Stomach (tissue), 9 donors: ENCODE data around the gene DLL3. TPM values are rescaled to one million over a fixed set of nuclear protein-coding genes. Genes with fewer than 3 reads are reported as not detected.

Experiments used
- DNase-seq, 2 donors: peaks; one replicate each; pipeline versions ENCODE4 v3.0.0 to v3.0.0-alpha.2; 2013 to 2019
- H3K27ac ChIP-seq, 5 donors: fragments of 200-600 bp in 4 of 5; sonication (generic) in 4 of 5; one replicate each; pipeline ENCODE4 v1.5.1; 2013 to 2019; ENCODE audit warnings: mild to moderate bottlenecking in 1 of 5, moderate library complexity in 1 of 5
- H3K27me3 ChIP-seq, 3 donors: fragments of 200-600 bp; sonication (generic); one replicate each; pipeline ENCODE4 v1.5.1; 2017 to 2019; ENCODE audit warnings: mixed run types in 1 of 3
- H3K36me3 ChIP-seq, 4 donors: fragments of 200-600 bp; sonication (generic); 1 replicate in 3 of 4; 2 replicates in 1 of 4; pipeline ENCODE4 v1.5.1; 2016 to 2019
- H3K4me1 ChIP-seq, 4 donors: fragments of 200-600 bp; sonication (generic); one replicate each; pipeline ENCODE4 v1.5.1; 2016 to 2019
- H3K4me3 ChIP-seq, 4 donors: fragments of 200-600 bp; sonication (generic) in 3 of 4; one replicate each; pipeline ENCODE4 v1.5.1; 2016 to 2019; ENCODE audit warnings: mild to moderate bottlenecking in 1 of 4
- H3K9me3 ChIP-seq, 4 donors: fragments of 200-600 bp; sonication (generic); one replicate each; pipeline ENCODE4 v1.5.1; 2016 to 2019
- CTCF ChIP-seq, 7 experiments: fragments of 450-650 bp in 4 of 7; fragments of 200-600 bp in 3 of 7; sonication (generic) in 3 of 7; IDR thresholded peaks; one replicate each; pipeline ENCODE4 v1.5.1; 2016 to 2019; ENCODE audit warnings: antibody characterized with exemption in 7 of 7, control low read depth in 2 of 7, mild to moderate bottlenecking in 1 of 7
- EP300 ChIP-seq: sonication (generic); formaldehyde crosslinking; IDR thresholded peaks from one replicate; pipeline ENCODE4 v1.6.1; 2017; ENCODE audit warnings: antibody characterized with exemption
- POLR2A ChIP-seq, 4 donors: fragments of 450-650 bp; IDR thresholded peaks; one replicate each; pipeline ENCODE4 v1.6.1; 2016; ENCODE audit warnings: antibody characterized with exemption in 4 of 4, control low read depth in 2 of 4, mild to moderate bottlenecking in 1 of 4, moderate library complexity in 1 of 4
- POLR2AphosphoS5 ChIP-seq, 3 donors: sonication (generic); formaldehyde crosslinking; IDR thresholded peaks; one replicate each; pipeline ENCODE4 v1.6.1; 2016; ENCODE audit warnings: antibody characterized with exemption in 3 of 3
- WGBS, 5 donors: extraction: QIAGEN DNeasy Blood & Tissue Kit in 3 of 5; methylation state at CpG; one replicate each; pipeline versions ENCODE4 v1.1.5 to v1.1.7; 2013 to 2018; 5-methylcytosine and 5-hydroxymethylcytosine counted together
- intact Hi-C: fragments of 100-400 bp; cut with DNase I; formaldehyde crosslinking; loops from one replicate; pipeline ENCODE4 v1.15.1; 2023; ENCODE audit warnings: low total_unique reads
- polyA plus RNA-seq, 3 donors: library from polyadenylated mRNA; stranded (reverse); fragments of 200-250 nt; gene quantifications; one replicate each; pipeline ENCODE4 v1.2.3, GENCODE V29; 2013
- total RNA-seq, 5 donors: library from RNA; depleted of rRNA; stranded (reverse); fragments of >200 nt; gene quantifications; one replicate each; pipeline versions ENCODE4 v1.1.0 to v1.2.3, GENCODE V29; 2014 to 2016
- donor health status: healthy with polysubstance abuse.
- donor health status: Bipolar disorder and iron deficiency.
- donor health status: healthy.

The DLL3 gene
- total and polyA plus RNA-seq, 8 donors = 0.08 TPM; not detected in 7

GRCh38 chr19:39553082-39553652, 54.4 kb downstream of the DLL3 start:
- no peak overlapping the region for H3K4me3 ChIP-seq
- H3K4me1 ChIP-seq = peaks cover 0 to 13% (median 3%) of the 10 kb centered on the region in 4 donors
- no peak for DNase-seq
- H3K36me3 ChIP-seq = no peaks in the 10 kb centered on the region
- H3K27me3 ChIP-seq = peaks cover 0 to 12% (median 0%) of the 10 kb centered on the region in 3 donors
- intact Hi-C loops = no loop called here
- no peak for TF ChIP-seq CTCF (IDR thresholded peaks at IDR 0.05)
- TF ChIP-seq POLR2A (IDR thresholded peaks at IDR 0.05) = no peak
- TF ChIP-seq POLR2AphosphoS5 (IDR thresholded peaks at IDR 0.05) = no peak
- TF ChIP-seq EP300 = no peak
- no peaks in the 10 kb centered on the region for H3K9me3 ChIP-seq
- 59 to 72% (median 67%) methylated on average over 6 to 7 of the region's 7 CpGs for WGBS, 5 donors
- no peak overlapping the region for H3K27ac ChIP-seq

GRCh38 chr19:39554701-39555311, 56.1 kb downstream of the DLL3 start:
- 59 to 71% (median 61%) methylated on average over 4 of the region's 4 CpGs for WGBS, 5 donors

DNA sequence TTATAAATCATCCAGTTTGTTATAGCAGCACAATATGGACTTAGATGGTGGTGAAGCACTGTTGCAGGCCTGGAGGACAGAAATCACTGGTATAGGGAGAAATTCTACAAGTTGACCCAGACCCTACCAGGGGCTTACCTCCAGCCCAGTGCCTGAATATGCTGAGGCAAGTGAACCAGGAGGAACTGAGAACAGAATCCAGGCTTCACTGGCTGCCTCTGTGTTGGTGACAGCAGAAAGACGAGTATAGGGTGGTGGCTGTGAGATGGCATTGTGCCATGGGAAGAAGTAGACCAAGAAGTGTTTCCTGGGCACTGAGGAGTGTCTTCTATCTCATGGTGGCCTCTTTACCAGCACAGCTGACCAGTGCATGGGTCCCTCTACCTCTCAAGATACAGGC, 57.1 kb downstream of the DLL3 start:
- Histone ChIP-seq H3K27ac (no peak overlapping the region), H3K36me3 (no peaks in the 10 kb centered on the region), H3K4me3 (no peak overlapping the region), H3K27me3 (peaks cover 0 to 12% (median 0%) of the 10 kb centered on the region in 3 donors), H3K9me3 (no peaks in the 10 kb centered on the region), H3K4me1 (peaks cover 0 to 17% (median 5%) of the 10 kb centered on the region in 4 donors)
- no peak for DNase-seq
- 28 to 48% (median 47%) methylated on average over 1 of the region's 1 CpG for WGBS, 5 donors
- intact Hi-C loops = loop anchor here (5.0 kb wide), 1 partner anchor 116 kb away; no protein-coding TSS in a partner anchor
- TF ChIP-seq CTCF (IDR thresholded peaks at IDR 0.05) (no peak), POLR2AphosphoS5 (IDR thresholded peaks at IDR 0.05) (no peak), POLR2A (IDR thresholded peaks at IDR 0.05) (no peak), EP300 (no peak)

More at GRCh38 chr19:39554701-39555311, 56.1 kb downstream of the DLL3 start:
- no peak for DNase-seq
- TF ChIP-seq EP300 = no peak
- no peak for TF ChIP-seq CTCF (IDR thresholded peaks at IDR 0.05)
- no peak for TF ChIP-seq POLR2A (IDR thresholded peaks at IDR 0.05)
- no peak for TF ChIP-seq POLR2AphosphoS5 (IDR thresholded peaks at IDR 0.05)
- H3K9me3 ChIP-seq = no peaks in the 10 kb centered on the region
- peaks cover 0 to 17% (median 5%) of the 10 kb centered on the region in 4 donors for H3K4me1 ChIP-seq
- intact Hi-C loops = loop anchor here (5.0 kb wide), 1 partner anchor 117 kb away; no protein-coding TSS in a partner anchor
- no peak overlapping the region for H3K4me3 ChIP-seq
- H3K27me3 ChIP-seq = peaks cover 0 to 12% (median 0%) of the 10 kb centered on the region in 3 donors
- no peaks in the 10 kb centered on the region for H3K36me3 ChIP-seq
- H3K27ac ChIP-seq = no peak overlapping the region

Other genes starting within 250 kb of the DLL3 start
- gene IFNL2, start 230.6 kb upstream of the DLL3 start, total RNA-seq = not detected
- not detected for gene IFNL2, start 230.6 kb upstream of the DLL3 start, polyA plus RNA-seq
- not detected for gene IFNL1, start 202.5 kb upstream of the DLL3 start, total RNA-seq
- gene IFNL1, start 202.5 kb upstream of the DLL3 start, polyA plus RNA-seq = not detected
- 1 to 10 TPM in 1 of 5 donors, under 1 TPM in 3, not detected in 1; 0.18 to 2.3 (median 0.29) TPM for gene LRFN1, start 178.1 kb upstream of the DLL3 start, total RNA-seq
- gene LRFN1, start 178.1 kb upstream of the DLL3 start, polyA plus RNA-seq = 1 to 10 TPM in 1 of 3 donors, under 1 TPM in 2; 0.31 to 1.2 (median 0.80) TPM
- gene GMFG, start 162.9 kb upstream of the DLL3 start, total RNA-seq = 10 to 100 TPM in 2 of 5 donors, not detected in 3; 12.9 to 18.2 TPM
- 10 to 100 TPM; 31.6 to 69.8 (median 56.0) TPM for gene GMFG, start 162.9 kb upstream of the DLL3 start, polyA plus RNA-seq
- 100 to 1,000 TPM in 2 of 5 donors, 10 to 100 TPM in 3; 52.1 to 136 (median 63.4) TPM for gene SAMD4B, start 156.5 kb upstream of the DLL3 start, total RNA-seq
- gene SAMD4B, start 156.5 kb upstream of the DLL3 start, polyA plus RNA-seq = 10 to 100 TPM; 49.9 to 76.9 (median 69.0) TPM
- 10 to 100 TPM in 3 of 5 donors, 1 to 10 TPM in 2; 7.0 to 77.2 (median 21.4) TPM for gene PAF1, start 107.8 kb upstream of the DLL3 start, total RNA-seq
- gene PAF1, start 107.8 kb upstream of the DLL3 start, polyA plus RNA-seq = 10 to 100 TPM; 31.7 to 49.0 (median 32.2) TPM
- 10 to 100 TPM in 4 of 5 donors, 1 to 10 TPM in 1; 6.4 to 91.0 (median 23.0) TPM for gene MED29, start 107.6 kb upstream of the DLL3 start, total RNA-seq
- 10 to 100 TPM; 20.4 to 22.1 (median 20.5) TPM for gene MED29, start 107.6 kb upstream of the DLL3 start, polyA plus RNA-seq
- 1,000 to 10,000 TPM in 1 of 5 donors, 100 to 1,000 TPM in 3, 10 to 100 TPM in 1; 26.1 to 1,667 (median 340) TPM for gene ZFP36, start 92.1 kb upstream of the DLL3 start, total RNA-seq
- 100 to 1,000 TPM; 127 to 150 (median 136) TPM for gene ZFP36, start 92.1 kb upstream of the DLL3 start, polyA plus RNA-seq
- gene PLEKHG2, start 86.3 kb upstream of the DLL3 start, total RNA-seq = 10 to 100 TPM in 2 of 5 donors, 1 to 10 TPM in 3; 1.4 to 20.2 (median 8.5) TPM
- gene PLEKHG2, start 86.3 kb upstream of the DLL3 start, polyA plus RNA-seq = 1 to 10 TPM; 4.6 to 6.3 (median 4.9) TPM
- 1,000 to 10,000 TPM in 3 of 5 donors, 100 to 1,000 TPM in 1, 10 to 100 TPM in 1; 69.0 to 2,451 (median 1,419) TPM for gene RPS16, start 63.0 kb upstream of the DLL3 start, total RNA-seq
- 1,000 to 10,000 TPM; 3,264 to 4,294 (median 3,586) TPM for gene RPS16, start 63.0 kb upstream of the DLL3 start, polyA plus RNA-seq
- 100 to 1,000 TPM in 3 of 5 donors, 10 to 100 TPM in 2; 61.7 to 127 (median 101) TPM for gene SUPT5H, start 53.4 kb upstream of the DLL3 start, total RNA-seq
- gene SUPT5H, start 53.4 kb upstream of the DLL3 start, polyA plus RNA-seq = 100 to 1,000 TPM in 2 of 3 donors, 10 to 100 TPM in 1; 97.2 to 121 (median 118) TPM
- 100 to 1,000 TPM in 1 of 5 donors, 10 to 100 TPM in 4; 35.0 to 106 (median 56.2) TPM for gene TIMM50, start 18.1 kb upstream of the DLL3 start, total RNA-seq
- 10 to 100 TPM; 36.5 to 51.2 (median 49.7) TPM for gene TIMM50, start 18.1 kb upstream of the DLL3 start, polyA plus RNA-seq
- not detected for gene SELENOV, start 16.2 kb downstream of the DLL3 start, total RNA-seq
- gene SELENOV, start 16.2 kb downstream of the DLL3 start, polyA plus RNA-seq = not detected
- 1 to 10 TPM in 3 of 5 donors, under 1 TPM in 1, not detected in 1; 0.58 to 5.7 (median 1.9) TPM for gene EID2B, start 33.9 kb downstream of the DLL3 start, total RNA-seq
- 1 to 10 TPM; 1.2 to 1.9 (median 1.2) TPM for gene EID2B, start 33.9 kb downstream of the DLL3 start, polyA plus RNA-seq
- gene EID2, start 41.2 kb downstream of the DLL3 start, total RNA-seq = 10 to 100 TPM in 1 of 5 donors, 1 to 10 TPM in 3, not detected in 1; 4.3 to 56.5 (median 6.1) TPM
- 10 to 100 TPM in 2 of 3 donors, 1 to 10 TPM in 1; 8.7 to 12.5 (median 10.2) TPM for gene EID2, start 41.2 kb downstream of the DLL3 start, polyA plus RNA-seq
- not detected for gene LGALS13, start 103.6 kb downstream of the DLL3 start, total RNA-seq
- not detected for gene LGALS13, start 103.6 kb downstream of the DLL3 start, polyA plus RNA-seq
- gene LGALS16, start 157.0 kb downstream of the DLL3 start, total RNA-seq = not detected
- not detected for gene LGALS16, start 157.0 kb downstream of the DLL3 start, polyA plus RNA-seq
- not detected for gene LGALS14, start 205.5 kb downstream of the DLL3 start, total RNA-seq
- gene LGALS14, start 205.5 kb downstream of the DLL3 start, polyA plus RNA-seq = not detected
- 1 to 10 TPM in 1 of 5 donors, not detected in 4; 2.8 TPM for gene CLC, start 239.1 kb downstream of the DLL3 start, total RNA-seq
- 1 to 10 TPM in 1 of 3 donors, not detected in 2; 1.7 TPM for gene CLC, start 239.1 kb downstream of the DLL3 start, polyA plus RNA-seq